ENCODE measurements around the gene SLC5A2.

DNA sequence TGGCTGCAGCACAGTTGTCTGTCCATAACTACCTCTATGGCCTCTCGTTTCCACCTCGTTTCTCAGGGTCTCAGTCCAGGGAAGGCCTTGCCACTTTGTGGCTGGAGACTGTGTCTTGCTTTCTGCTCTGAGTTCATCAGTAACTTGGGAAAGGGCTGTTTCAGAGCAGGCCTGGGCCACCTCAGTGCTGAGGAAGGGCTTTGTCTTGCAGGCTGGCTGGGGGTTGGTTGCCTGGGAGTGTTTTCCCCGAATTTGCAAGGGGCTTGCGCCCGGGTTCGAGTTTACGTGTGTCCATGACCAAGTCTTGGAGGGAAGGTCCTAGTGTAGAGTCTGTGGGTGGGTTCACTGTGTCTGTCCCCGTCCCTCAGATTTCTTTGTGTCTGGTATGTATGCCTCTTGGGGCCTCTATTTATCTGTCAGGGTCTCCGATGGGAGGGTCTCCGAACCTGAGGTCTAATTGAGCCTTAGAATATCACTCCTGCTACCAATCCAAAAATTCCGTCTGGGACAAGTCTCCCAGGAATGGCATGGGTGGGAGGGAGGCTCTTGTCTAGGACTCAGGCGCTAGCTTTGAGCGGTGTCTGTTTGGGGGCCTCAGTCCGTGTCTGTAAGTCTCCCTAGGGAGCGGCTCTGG lies 11.6 kb upstream of the SLC5A2 start:
- TF ChIP-seq, protein P1, sequence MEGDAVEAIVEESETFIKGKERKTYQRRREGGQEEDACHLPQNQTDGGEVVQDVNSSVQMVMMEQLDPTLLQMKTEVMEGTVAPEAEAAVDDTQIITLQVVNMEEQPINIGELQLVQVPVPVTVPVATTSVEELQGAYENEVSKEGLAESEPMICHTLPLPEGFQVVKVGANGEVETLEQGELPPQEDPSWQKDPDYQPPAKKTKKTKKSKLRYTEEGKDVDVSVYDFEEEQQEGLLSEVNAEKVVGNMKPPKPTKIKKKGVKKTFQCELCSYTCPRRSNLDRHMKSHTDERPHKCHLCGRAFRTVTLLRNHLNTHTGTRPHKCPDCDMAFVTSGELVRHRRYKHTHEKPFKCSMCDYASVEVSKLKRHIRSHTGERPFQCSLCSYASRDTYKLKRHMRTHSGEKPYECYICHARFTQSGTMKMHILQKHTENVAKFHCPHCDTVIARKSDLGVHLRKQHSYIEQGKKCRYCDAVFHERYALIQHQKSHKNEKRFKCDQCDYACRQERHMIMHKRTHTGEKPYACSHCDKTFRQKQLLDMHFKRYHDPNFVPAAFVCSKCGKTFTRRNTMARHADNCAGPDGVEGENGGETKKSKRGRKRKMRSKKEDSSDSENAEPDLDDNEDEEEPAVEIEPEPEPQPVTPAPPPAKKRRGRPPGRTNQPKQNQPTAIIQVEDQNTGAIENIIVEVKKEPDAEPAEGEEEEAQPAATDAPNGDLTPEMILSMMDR (IDR thresholded peaks at IDR 0.05), result no peak
- no peak for TF ChIP-seq POLR2A (IDR thresholded peaks at IDR 0.05)

Measured in uterus (tissue), 2 donors.